CMK (cell line): Measurements from ENCODE around the gene RASAL1.
A peak's percentile ranks its signal among the peaks of the same experiment; 100 is the strongest.

Experiments used
- DNase-seq: peaks from one replicate; pipeline ENCODE4 v3.0.0-alpha.2; 2010; ENCODE audit warnings: low read depth

The RASAL1 gene, protein sequence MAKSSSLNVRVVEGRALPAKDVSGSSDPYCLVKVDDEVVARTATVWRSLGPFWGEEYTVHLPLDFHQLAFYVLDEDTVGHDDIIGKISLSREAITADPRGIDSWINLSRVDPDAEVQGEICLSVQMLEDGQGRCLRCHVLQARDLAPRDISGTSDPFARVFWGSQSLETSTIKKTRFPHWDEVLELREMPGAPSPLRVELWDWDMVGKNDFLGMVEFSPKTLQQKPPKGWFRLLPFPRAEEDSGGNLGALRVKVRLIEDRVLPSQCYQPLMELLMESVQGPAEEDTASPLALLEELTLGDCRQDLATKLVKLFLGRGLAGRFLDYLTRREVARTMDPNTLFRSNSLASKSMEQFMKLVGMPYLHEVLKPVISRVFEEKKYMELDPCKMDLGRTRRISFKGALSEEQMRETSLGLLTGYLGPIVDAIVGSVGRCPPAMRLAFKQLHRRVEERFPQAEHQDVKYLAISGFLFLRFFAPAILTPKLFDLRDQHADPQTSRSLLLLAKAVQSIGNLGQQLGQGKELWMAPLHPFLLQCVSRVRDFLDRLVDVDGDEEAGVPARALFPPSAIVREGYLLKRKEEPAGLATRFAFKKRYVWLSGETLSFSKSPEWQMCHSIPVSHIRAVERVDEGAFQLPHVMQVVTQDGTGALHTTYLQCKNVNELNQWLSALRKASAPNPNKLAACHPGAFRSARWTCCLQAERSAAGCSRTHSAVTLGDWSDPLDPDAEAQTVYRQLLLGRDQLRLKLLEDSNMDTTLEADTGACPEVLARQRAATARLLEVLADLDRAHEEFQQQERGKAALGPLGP

DNA sequence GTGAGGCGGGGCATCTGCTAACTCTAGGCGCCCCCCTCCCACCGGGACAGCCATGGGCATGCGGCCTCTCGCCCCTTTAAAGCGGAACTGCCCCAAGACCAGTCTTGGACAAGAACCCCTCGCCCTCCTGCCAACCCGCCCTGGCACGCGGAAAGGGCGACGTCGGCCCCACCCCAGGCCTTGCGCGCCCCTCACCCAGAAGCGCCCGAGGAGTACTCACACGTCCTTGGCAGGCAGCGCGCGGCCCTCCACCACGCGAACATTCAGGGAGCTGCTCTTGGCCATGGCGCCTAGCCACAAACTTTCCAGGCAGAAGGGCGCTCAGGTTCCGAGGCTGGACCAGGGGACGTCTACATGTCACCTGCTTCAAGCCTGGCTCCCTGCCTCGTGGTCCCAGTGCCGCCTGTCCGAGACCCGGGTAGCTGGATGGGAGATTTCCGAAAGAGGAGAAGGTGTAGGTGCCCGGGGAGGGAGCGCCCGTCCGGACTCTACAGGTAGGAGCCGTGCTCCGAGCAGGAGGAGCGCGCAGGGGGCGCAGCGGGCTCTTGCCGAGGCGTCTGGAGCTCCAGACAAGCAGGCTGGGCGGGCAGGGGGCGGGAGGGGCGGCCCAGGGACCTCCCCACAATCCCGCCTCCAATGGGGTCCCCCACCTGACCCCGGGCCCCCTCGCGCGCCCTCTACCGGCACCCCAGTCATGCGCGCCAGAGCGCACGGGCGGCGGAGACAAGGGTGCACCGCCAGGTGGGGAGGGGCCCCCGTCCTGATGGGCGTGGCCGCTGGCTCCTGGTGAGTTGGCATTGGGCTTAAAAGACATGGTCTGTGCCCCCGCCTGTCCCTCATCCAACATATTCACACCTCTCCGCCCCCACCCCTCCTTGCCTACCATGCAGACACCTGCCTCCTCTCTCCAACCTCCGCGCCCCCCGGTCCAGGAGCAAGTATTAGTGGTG is at the start of gene RASAL1:
RASAL1 (minus strand) TSS at position 584 of the 950 bp plus-strand sequence; CDS start at position 285, 299 bp downstream.
- DNase-seq = no peak

DNA sequence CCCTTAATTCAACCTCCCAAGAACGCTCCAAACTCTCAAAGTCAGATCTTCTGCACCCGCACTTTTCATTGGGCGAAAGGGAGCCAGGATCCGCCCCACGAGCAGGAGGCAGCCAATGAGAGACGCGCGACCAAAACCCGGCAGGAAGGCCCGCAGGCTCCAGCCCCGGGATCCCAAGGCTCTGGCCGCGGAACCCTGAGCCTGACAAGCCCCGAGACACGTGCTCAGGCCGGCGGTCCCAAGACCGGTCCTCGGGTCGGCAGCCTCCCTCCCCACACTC is 49.3 kb upstream of the RASAL1 start:
- DNase-seq = peak; percentile 75

DNA sequence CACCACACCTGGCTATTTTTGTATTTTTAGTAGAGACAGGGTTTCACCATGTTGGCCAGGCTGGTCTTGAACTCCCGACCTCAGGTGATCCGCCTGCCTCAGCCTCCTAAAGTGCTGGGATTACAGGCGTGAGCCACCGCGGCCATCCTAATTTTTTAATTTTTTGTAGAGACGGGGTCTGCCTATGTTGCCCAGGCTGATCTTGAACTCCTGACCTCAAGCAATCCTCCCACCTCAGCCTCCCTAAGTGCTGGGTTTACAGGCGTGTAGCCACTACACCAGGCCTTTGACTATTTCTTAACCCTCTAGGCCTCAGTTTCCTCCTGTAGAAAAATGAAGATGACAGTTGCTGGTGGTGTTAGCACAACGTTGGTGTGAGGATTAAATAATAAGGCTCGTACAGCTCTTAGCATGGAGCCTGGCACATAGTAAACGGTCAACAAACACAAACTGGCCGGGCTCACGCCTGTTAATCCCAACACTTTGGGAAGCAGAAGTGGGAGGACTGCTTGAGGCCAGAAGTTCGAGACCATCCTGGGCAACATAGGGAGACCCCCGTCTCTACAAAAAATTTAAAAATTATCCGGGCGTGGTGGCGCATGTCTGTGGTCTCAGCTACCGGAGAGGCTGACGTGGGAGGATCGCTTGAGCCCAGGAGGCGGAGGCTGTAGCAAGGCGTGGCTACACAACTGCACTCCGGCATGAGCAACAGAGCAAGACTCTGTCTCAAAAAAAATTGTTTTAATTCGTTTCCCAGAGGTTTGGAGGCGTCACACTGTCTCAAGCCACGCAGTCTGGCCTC is 48.7 kb upstream of the RASAL1 start:
- no peak for DNase-seq

DNA sequence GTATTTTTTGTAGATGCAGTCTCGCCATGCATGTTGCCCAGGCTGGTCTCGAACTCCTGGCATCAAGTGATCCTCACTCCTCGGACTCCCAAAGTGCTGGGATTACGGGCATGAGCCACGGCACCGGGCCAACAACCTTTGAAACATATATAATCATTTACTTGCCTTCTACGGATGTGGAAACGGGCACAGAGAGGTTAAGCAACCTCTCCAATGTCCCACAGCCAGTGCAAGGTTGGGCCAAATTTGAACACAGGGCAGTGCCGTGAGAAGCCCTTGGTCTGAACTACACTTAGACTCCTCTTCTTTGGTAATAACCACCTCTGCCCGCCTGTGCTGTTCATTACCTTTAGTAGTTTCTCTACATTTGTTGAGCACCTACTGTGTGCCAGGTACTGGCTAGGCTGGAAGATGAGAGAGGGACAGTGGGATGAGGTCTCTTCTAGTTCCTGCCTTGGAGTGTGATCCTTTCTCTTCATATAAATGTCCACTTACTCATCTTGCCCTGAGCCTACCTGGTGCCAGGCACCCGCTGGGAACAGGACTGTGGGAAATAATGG is 47.5 kb upstream of the RASAL1 start:
- no peak for DNase-seq

DNA sequence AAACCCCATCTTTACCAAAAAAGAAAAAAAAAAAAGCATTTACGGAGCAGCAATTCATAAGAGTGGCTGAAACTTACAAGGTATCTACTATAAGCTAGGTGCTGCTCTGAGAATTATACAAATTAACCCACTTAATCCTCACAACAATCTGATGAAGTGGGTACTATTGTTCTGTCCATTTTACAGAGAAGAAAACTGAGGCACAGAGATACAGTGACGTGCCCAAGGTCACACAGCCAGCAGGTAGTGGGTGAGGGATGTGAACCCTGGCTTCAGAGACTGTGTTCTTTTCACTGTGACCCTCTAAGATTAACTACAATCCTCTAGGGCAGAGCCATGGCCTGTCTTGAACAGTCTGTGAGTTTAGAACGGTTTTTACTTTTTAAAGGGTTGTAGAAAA is 46.4 kb upstream of the RASAL1 start:
- DNase-seq = no peak

DNA sequence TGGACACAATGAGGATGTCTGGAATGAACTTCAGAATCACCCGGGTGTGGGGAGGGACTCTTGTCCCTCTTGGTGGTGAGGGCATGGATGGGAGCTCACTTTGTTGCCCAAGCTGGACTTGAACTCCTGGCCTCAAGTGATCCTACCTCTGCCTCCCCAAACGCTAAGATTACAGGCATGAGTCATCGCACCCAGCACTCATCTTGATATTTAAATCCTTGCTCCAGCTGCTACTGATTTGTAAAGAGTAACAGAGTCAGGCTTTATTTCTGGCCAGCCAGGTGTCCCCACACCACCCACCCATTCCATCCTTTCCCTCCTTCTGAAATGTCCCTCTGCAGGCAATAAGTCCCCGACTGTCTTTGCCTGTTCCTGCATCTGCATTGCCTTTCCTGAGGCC is 44.8 kb upstream of the RASAL1 start:
- DNase-seq = no peak

DNA sequence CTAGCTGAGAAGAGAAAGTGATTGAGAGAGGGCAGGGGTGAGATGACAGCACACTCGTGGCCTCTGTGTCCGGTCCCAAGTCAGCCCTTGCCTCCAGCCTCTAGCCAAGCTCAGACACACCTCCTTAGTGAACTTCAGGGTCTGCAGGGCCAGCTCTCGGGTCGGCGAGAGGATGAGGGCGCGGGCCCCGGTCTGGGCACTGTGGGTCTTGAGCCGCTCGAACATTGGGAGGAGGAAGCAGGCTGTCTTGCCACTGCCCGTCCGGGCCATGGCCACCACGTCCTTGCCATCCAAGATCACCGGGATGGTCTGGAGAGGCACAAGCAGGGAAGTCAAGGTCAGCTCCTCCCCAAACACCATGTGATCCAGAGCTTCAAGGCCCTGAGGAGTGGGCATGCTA is 43.5 kb upstream of the RASAL1 start:
- DNase-seq = no peak

DNA sequence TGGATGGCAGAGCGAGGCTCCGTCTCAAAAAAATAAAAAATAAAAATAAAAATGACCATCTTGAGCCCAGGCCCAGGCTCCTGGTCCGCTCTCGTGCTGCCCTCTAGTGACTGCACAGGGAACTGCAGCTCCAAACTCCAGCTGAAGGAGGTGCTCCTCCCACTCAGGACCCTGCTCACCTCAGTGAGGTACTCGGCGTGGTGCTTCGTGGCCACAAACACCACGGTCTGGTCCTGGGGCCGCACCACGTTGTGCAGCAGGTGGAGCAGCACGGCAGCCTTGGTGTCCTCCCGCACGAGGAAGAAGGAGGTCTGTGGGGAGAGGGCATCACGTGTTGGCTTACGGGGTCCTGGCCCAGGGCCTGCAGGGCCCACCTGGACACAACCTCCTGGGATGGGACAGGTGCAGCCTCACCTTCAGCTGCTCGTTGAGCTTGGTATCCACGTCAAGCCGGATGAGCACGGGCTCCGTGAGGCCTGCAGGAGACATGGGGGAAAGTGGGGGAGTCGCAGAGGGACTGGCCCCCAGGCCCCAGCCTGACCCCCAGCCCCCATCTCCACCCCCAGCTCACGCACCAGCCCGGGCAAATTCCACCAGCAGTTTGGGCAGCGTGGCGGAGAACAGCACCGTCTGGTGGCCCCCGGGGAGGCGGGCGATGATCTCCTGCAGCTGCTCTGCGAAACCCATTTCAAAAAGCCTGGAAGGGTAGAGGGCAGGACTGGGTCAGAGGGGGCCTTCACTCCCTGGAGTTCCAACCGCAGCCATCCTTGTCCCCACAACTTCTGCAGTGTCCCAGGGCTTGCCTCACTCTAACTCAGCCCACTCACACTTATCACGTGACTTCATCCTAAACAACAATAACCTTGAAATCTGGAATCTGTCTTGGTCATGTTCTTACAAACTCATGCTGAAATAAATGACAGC is 39.2 kb upstream of the RASAL1 start:
- DNase-seq = peak; percentile 38

DNA sequence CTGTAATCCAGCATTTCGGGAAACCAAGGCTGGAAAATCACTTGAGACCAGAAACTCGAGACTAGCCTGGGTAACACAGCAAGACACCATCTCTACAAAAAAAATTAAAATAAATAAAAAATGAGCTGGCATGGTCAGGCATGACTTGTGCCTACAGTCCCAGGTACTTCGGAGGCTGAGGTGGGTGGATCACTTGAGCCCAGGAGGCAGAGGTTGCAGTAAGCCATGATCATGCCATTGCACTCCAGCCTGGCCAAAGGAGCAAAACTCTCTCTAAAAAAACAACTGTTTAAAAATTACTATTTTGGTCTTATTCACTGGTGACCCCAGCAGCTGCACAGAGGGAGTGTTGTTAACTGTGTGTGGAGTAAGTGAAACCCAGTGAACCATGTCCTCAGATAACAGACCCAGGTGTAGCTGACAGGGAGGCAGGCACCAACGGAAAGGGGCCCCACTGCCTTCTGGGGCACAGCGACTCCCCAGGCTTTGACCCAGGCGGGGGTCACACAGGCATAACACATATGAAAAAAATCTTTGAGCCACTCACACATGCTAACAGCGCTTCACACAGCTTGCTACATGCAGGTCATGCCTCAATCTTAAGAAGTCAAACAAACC is 37.6 kb upstream of the RASAL1 start:
- DNase-seq = no peak

DNA sequence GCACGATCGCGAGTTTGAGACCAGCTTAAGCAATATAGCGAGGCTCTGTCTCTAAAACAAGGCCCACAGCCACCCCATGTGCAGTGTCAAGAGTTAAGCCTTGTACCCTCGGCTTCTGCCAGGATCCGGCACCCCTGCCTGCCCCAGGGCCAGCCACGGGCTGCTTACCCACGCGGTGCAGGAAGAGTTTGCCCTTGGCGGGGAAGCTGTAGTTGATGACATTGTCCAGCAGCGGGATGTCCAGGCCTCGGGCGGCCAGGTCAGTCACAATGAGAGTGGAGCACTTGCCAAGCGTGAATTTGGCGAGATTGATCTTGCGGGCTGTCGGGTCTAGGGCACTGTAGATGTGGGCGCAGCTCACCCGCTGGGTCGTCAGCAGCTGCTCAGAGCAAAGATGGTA is 36.6 kb upstream of the RASAL1 start:
- no peak for DNase-seq

DNA sequence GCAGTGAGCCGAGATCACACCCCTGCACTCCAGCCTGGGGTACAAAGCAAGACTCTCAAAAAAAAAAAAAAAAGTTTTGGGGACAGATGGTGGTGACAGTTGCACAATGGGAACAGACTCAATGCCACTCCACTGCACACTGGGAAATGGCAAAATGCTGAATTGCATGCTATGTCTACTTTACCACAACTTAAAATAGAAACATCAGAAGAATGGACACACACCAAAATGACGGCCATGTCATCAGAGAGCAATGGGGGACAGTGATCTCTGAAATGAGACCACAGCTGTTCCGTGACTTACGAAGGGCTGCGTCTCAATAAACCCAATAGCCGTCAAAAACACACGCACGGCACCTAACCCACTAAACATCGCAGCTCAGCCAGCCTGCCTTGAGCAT is 36.0 kb upstream of the RASAL1 start:
- DNase-seq = no peak

DNA sequence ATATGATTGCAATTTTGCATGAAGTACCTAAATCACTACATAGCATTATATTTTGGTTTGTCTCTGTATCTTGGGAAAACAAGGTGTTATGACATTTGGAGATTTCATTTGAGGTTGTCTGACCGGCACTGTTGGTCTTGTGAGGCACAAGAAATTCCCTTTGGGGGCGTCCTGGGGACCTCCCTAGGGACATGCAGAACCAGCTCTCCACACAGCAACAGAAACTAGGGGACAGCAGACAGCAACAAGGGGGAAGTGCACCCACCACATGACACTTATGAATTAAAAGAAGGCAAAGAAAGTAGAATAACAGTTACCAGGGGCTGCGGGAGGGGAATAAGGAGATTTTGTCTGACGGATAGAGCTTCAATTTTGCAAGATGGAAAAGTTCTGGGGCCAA is 35.4 kb upstream of the RASAL1 start:
- DNase-seq = no peak

DNA sequence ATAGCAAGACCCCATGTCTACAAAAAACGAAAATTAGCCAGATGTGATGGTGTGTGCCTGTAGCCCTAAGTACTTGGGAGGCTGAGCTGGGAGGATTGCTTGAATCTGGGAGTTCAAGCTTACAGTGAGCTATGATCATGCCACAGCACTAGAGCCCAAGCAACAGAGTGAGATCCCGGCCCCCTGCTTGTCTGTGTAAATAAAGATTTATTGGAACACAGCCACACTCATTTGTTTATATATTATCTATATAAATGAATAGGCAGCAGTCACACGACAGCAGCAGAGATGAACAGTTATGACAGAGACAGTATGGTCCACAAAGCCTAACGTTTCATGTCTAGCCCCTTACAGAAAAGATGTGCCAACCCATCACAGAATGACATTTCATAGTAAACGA is 34.9 kb upstream of the RASAL1 start:
- no peak for DNase-seq

DNA sequence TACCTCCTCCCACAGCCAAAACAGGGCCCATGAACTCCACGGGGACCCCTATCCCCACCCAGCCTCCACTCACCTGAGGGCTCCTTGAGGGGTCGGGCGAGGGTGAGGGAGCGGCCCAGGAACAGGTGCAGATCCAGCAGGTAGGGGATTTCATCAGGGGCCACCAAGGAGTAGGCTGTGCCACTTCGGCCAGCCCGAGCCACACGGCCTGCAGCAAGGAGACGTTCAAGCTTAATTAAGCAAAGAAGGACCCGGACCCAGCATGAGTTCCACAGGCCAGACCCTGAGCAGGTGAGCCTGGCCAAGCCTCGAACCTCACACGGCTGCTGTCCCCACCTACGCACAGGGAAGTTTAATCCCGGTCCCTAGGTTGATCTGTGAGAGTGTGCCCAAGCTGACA is 34.1 kb upstream of the RASAL1 start:
- no peak for DNase-seq

DNA sequence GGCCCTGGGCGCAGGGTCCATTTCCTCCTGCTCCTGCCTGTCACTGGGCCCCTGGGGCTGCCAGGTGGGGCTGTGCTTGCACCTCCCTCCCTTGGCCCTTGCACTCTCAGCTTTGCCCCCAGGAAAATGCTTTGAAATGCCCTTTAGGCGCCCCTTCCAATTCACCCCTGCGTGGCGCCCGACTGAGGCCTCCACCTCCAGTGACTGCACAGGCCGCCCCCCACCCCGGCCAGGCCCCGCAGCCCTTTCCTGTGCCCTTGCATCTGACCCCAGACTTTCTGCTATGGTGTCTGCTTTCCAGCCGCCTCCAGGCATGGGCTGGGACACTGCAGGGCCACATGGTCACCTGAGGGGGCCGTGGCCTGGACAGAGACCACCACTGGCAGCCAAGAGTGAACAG is 32.3 kb upstream of the RASAL1 start:
- DNase-seq = no peak

DNA sequence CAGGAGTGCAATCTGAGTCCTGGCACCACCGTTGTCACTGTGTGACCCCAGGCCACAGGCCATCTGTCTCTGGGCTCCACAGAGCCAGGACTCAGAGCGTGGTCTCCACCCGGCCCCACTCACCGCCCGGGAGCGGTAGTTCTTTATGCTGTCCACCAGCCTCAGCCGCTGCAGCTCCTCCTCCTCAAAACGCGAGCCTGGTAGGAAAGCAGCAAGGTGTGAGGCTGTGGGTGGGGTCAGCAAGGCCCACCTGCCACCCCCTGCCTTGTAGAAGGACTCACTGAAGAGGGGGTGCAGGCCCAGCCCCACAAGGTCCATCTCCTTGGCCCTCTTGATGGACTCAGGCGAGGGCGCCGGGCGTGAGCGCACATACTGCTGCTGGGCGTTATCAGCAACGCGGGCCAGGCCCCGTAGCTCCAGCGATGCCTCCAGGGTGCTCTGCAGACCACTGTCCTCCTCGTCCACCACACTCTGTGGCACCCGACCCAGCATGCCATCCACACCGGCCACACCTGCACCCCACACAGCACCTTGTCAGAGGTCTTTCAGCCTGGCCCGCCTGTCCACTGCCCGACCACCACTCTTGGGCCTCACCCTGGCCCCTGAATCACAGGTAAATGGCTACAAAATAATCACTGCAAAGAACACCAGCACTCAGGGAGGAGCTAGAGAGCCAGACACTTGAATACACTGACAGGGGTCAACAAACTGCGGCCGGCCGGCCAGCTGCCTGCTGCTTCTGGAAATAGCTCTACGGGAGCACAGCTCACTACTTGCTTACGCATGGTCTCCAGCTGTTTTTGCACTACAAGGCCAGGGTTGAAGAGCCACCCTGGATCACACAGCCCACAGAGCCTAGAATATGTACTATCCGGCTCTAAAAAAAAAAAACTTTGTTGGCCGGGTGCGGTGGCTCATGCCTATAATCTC is 30.2 kb upstream of the RASAL1 start:
- no peak for DNase-seq

DNA sequence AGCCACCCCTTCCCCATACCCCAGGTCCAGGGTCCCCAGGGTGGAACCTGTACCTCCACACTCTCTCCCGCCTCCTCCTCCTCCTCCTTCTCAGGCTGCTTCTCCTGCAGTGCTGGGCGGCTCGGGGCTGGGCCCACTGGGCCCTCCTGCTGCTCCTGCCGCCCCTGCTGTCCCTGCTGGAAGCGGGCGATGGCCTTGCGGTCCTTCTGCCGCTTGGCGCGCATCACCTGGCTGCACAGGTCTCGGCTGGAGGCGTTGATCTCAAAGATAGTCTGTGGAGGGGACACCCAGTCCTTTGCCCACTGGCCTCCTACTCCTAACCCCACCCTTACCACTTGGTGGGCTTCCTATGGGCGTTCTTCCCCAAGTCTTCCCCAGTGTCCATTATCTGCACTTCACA is 28.5 kb upstream of the RASAL1 start:
- no peak for DNase-seq

DNA sequence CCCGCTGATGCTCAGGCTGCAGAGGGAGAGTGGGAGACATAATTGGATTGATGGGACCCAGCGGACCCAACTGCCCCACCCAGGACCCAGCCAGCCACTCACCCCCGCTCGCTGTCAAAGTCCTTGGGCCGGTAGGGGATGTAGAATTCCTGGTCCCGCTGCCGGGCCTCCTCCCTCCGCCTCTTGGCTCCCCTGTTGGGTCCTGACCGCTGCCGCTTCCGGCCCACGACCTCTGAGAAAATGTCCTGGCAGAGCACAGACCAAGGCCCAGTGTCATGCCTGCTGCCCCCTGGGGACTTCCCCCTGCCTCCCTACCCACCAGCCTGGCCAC is 27.4 kb upstream of the RASAL1 start:
- no peak for DNase-seq
